Measurements from ENCODE around the gene TNFRSF4. TPM values are rescaled to one million over a fixed set of nuclear protein-coding genes. Genes with fewer than 3 reads are reported as not detected.

The TNFRSF4 gene
- total RNA-seq, 1 experiment from 2014 or later: 0.37 TPM

- Histone ChIP-seq H3K9ac (ENCODE audit: low read length) (no peak overlapping the region), H3K27me3 (ENCODE audit: insufficient read depth, low read length) (no peaks in the 10 kb centered on the region), H3K36me3 (ENCODE audit: control insufficient read depth in 1 of 2, insufficient read depth in 2 of 2, low read length in 2 of 2) (peaks cover 11 to 32% of the 10 kb centered on the region in 2 experiments; a peak in 3 of 4 replicates), H2AFZ (ENCODE audit: low read depth, low read length, poor library complexity, severe bottlenecking) (no peak overlapping the region), H3K79me2 (ENCODE audit: insufficient read depth, low read length) (no peaks in the 10 kb centered on the region; the same call in 1 of the 2 replicates), H3K4me1 (ENCODE audit: control insufficient read depth in 1 of 2, insufficient read depth in 2 of 2, low read length in 2 of 2) (peaks cover 4 to 8% of the 10 kb centered on the region in 2 experiments; a peak in 3 of 4 replicates), H3K9me2 (ENCODE audit: insufficient read depth) (no peaks in the 10 kb centered on the region), H3K27ac (ENCODE audit: low read depth, low read length) (no peak overlapping the region), H3K4me2 (ENCODE audit: low read length) (no peak overlapping the region), H3K9me3 (ENCODE audit: control insufficient read depth in 1 of 2, insufficient read depth in 1 of 2, low read depth in 1 of 2, low read length in 2 of 2) (no peaks in the 10 kb centered on the region), H4K20me1 (ENCODE audit: insufficient read depth) (no peaks in the 10 kb centered on the region), H3K4me3 (replicated peaks in 1 of 2; ENCODE audit: low read depth in 1 of 2, low read length in 2 of 2) (no peak overlapping the region)
- DNase-seq (ENCODE audit: low read depth, low spot score) (no peak), ATAC-seq (no peak)
- 0 out of 2 replicates have a peak, but pooled peaks have one; percentile 8 for TF ChIP-seq ZFX (IDR thresholded peaks at IDR 0.05)
- no peak for TF ChIP-seq JUND (IDR thresholded peaks at IDR 0.05)
- CTCF ChIA-PET: no interaction called here
- intact Hi-C loops (cut with micrococcal nuclease): no loop called here
- BruUV-seq (replicated peaks): no TSS peak
- RAD21 ChIA-PET (ENCODE audit: low non-redundant PET in 1 of 2, low total read pairs in 2 of 2, uncharacterized antibody in 2 of 2, unreplicated experiment in 2 of 2): no interaction called here
- POLR2A ChIA-PET: no interaction called here
Observed at GRCh38 chr1:1253972-1254666, 40.2 kb upstream of the TNFRSF4 start.

GRCh38 chr1:1253314-1253713 lies 39.4 kb upstream of the TNFRSF4 start:
- no peak overlapping the region for H3K9ac ChIP-seq (ENCODE audit: low read length)
- peaks cover 4 to 8% of the 10 kb centered on the region in 2 experiments; a peak in 3 of 4 replicates for H3K4me1 ChIP-seq (ENCODE audit: control insufficient read depth in 1 of 2, insufficient read depth in 2 of 2, low read length in 2 of 2)
- no peaks in the 10 kb centered on the region; the same call in 1 of the 2 replicates for H3K79me2 ChIP-seq (ENCODE audit: insufficient read depth, low read length)
- H3K4me2 ChIP-seq (ENCODE audit: low read length): no peak overlapping the region
- no TSS peak for BruUV-seq (replicated peaks)
- no peaks in the 10 kb centered on the region for H3K27me3 ChIP-seq (ENCODE audit: insufficient read depth, low read length)
- H3K9me3 ChIP-seq (ENCODE audit: control insufficient read depth in 1 of 2, insufficient read depth in 1 of 2, low read depth in 1 of 2, low read length in 2 of 2): no peaks in the 10 kb centered on the region
- H3K27ac ChIP-seq (ENCODE audit: low read depth, low read length): no peak overlapping the region
- no peak for ATAC-seq
- ChIA-PET CTCF (no interaction called here), POLR2A (no interaction called here), RAD21 (ENCODE audit: low non-redundant PET in 1 of 2, low total read pairs in 2 of 2, uncharacterized antibody in 2 of 2, unreplicated experiment in 2 of 2) (no interaction called here)
- H3K36me3 ChIP-seq (ENCODE audit: control insufficient read depth in 1 of 2, insufficient read depth in 2 of 2, low read length in 2 of 2): peaks cover 11 to 24% of the 10 kb centered on the region in 2 experiments; a peak in 3 of 4 replicates
- no peaks in the 10 kb centered on the region for H3K9me2 ChIP-seq (ENCODE audit: insufficient read depth)
- H3K4me3 ChIP-seq (replicated peaks in 1 of 2; ENCODE audit: low read depth in 1 of 2, low read length in 2 of 2): no peak overlapping the region
- H4K20me1 ChIP-seq (ENCODE audit: insufficient read depth): no peaks in the 10 kb centered on the region
- intact Hi-C loops (cut with micrococcal nuclease): no loop called here
- H2AFZ ChIP-seq (ENCODE audit: low read depth, low read length, poor library complexity, severe bottlenecking): no peak overlapping the region
- no peak for DNase-seq (ENCODE audit: low read depth, low spot score)
- no peak for TF ChIP-seq SIN3A (IDR thresholded peaks at IDR 0.05; ENCODE audit: low read depth)
- TF ChIP-seq EGR1 (IDR thresholded peaks at IDR 0.05; ENCODE audit: low read depth): no peak
- no peak for TF ChIP-seq FOSL1 (IDR thresholded peaks at IDR 0.05; ENCODE audit: low read depth)
- TF ChIP-seq CEBPB (IDR thresholded peaks at IDR 0.05; ENCODE audit: low read depth): no peak
- no peak for TF ChIP-seq JUND (IDR thresholded peaks at IDR 0.05)
- TF ChIP-seq SP1 (IDR thresholded peaks at IDR 0.05; ENCODE audit: low read depth): no peak
- no peak for TF ChIP-seq TCF7L2 (IDR thresholded peaks at IDR 0.05; ENCODE audit: borderline replicate concordance, extremely low read depth, insufficient read depth, insufficient read length)
- no peak for TF ChIP-seq CBX3 (IDR thresholded peaks at IDR 0.05; ENCODE audit: low read depth)
- TF ChIP-seq, protein P1, sequence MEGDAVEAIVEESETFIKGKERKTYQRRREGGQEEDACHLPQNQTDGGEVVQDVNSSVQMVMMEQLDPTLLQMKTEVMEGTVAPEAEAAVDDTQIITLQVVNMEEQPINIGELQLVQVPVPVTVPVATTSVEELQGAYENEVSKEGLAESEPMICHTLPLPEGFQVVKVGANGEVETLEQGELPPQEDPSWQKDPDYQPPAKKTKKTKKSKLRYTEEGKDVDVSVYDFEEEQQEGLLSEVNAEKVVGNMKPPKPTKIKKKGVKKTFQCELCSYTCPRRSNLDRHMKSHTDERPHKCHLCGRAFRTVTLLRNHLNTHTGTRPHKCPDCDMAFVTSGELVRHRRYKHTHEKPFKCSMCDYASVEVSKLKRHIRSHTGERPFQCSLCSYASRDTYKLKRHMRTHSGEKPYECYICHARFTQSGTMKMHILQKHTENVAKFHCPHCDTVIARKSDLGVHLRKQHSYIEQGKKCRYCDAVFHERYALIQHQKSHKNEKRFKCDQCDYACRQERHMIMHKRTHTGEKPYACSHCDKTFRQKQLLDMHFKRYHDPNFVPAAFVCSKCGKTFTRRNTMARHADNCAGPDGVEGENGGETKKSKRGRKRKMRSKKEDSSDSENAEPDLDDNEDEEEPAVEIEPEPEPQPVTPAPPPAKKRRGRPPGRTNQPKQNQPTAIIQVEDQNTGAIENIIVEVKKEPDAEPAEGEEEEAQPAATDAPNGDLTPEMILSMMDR (IDR thresholded peaks at IDR 0.05 in 2 of 3, conservative IDR thresholded peaks at IDR 0.05 in 1 of 3; ENCODE audit: borderline replicate concordance in 1 of 3, insufficient read depth in 1 of 3, low read depth in 2 of 3, low read length in 2 of 3): no peak
- TF ChIP-seq POLR2A (IDR thresholded peaks at IDR 0.05; ENCODE audit: borderline replicate concordance, extremely low read depth, insufficient read depth, insufficient read length): no peak
- TF ChIP-seq ELF1 (IDR thresholded peaks at IDR 0.05; ENCODE audit: borderline replicate concordance, low read depth): no peak
- TF ChIP-seq REST (IDR thresholded peaks at IDR 0.05; ENCODE audit: low read depth): no peak
- TF ChIP-seq YY1 (IDR thresholded peaks at IDR 0.05; ENCODE audit: extremely low read depth, insufficient replicate concordance, low read depth, low read length): no peak
- no peak for TF ChIP-seq EZH2 (IDR thresholded peaks at IDR 0.05)
- no peak for TF ChIP-seq ZFX (IDR thresholded peaks at IDR 0.05)
- TF ChIP-seq SRF (IDR thresholded peaks at IDR 0.05; ENCODE audit: low read depth): no peak
- TF ChIP-seq EZH2phosphoT487 (IDR thresholded peaks at IDR 0.05; ENCODE audit: borderline replicate concordance): no peak

Measured in HCT116 (cell line).